KOPT-K1 (cell line): ENCODE measurements around the gene ZBP1.

ENCODE experiments used
- H3K27ac ChIP-seq: fragments of 200-600 bp; sonication (generic); 2 replicates; pipeline ENCODE4 v1.5.1; 2016; ENCODE audit warnings: antibody characterized with exemption, mild to moderate bottlenecking, low read depth, low read length; ENCODE audit not compliant: poor library complexity, severe bottlenecking
- H3K36me3 ChIP-seq: fragments of 200-600 bp; sonication (generic); 2 replicates; pipeline ENCODE4 v1.5.1; 2017; ENCODE audit warnings: antibody characterized with exemption, mild to moderate bottlenecking, low read length, moderate library complexity; ENCODE audit not compliant: insufficient read depth
- H3K9me3 ChIP-seq: fragments of 200-600 bp; sonication (generic); 2 replicates; pipeline ENCODE4 v1.5.1; 2017; ENCODE audit warnings: antibody characterized with exemption, low read length, mild to moderate bottlenecking; ENCODE audit not compliant: insufficient read depth, poor library complexity, severe bottlenecking

Gene ZBP1

DNA sequence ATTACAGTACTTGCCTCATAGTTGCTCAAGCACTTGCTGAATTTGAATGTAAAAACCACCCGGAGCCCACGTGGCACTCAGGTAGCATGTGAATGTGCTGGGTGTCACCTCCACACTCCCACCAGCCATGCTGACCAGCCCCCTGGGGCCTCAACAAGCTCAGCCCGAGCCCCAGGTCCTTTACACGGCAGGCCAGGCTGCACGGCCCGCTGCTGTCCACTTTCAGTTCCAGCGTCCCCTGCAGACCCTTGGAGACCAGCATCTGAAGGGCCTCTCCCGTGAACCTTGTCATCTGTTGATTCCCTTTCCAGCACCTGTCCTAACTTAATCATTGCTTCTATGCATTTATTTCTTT is 33.3 kb upstream of the ZBP1 start:
- Histone ChIP-seq H3K36me3 (peaks cover 85% of the 10 kb centered on the region), H3K27ac (no peak overlapping the region), H3K9me3 (no peaks in the 10 kb centered on the region)

DNA sequence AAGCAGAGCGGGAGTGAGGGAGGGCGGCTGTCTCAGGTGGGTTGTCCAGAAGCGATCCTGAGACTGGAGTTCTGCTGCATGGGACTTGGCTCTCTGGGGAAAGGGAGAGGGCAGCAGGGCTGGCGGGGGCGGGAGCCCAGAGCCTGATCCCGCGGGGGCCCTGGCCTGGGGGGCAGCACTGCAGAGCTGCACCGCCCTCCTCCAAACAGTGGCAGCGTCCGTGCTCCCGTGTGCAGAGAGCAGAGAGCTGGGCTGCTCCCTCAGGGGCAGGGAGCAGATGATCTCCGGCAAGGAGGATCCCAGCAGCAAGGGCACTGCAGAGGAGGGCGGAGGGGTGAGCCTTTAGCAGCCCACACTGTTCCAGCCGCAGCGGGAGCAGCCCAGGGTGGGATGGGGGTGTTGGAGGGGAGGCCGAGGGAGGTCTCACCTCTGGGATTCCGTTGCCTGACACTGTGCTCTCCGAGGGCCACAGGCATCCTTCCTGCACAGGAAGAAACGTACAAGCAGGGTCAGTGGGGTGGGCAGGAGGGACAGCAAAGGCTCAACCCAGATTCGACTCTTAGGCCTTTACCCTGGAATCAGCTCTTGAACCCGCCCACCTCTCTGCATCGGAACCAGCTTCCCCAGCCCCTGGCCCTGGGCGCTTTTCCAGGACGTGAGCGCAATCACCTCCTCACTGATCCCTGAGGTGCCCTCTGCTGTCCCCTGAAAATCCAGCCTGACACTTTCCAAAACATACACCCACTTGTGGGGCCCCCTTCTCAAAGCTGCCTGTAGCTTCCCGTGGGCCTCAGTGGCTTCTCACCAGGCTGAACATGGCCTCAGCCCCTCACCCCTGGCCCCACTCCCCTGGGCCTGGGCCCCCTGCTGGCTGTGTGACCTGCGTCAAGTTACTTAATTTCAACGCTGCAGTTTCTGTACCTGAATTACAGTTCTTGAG is 32.6 kb upstream of the ZBP1 start:
- H3K36me3 ChIP-seq, result peaks cover 81% of the 10 kb centered on the region
- H3K9me3 ChIP-seq, result no peaks in the 10 kb centered on the region
- no peak overlapping the region for H3K27ac ChIP-seq

- peaks cover 76% of the 10 kb centered on the region for H3K36me3 ChIP-seq
- H3K27ac ChIP-seq, result no peak overlapping the region
These were observed 31.8 kb upstream of the ZBP1 start for GRCh38 chr20:57651881-57652605.

DNA sequence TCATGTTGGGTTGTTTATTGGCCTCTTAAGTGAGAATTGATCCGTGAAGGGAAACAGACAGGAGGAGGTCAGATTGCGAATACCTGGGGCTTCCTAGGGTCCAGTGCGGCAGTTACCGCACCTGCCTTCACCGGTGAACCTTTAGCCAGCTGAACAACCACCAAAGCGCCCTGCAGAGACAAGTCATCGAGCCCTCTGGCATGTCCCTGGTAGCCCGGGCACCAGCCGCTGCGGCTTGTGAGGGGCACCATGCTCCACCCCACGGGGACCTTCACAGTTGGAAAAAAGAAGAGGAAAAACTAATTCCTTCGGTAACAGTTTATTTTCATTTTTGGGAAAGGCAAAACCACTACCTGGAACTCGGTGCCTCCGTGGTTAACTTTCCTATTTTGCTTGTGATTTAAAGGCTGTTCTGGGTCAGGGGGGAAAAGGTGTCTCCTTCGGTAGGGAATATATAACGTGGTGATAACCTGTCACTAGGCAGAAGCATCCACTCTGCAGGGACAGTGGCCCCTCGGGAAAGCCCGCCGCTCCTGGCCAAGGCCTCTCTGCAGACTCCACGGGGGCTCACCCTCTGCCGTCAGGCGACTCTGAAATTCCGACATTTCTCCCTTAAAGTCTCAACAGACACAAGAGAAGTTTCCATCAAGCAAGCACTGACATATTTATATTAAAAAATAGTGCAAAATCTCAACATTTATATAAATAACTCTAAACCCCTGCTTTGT is 30.7 kb upstream of the ZBP1 start:
- peaks cover 65% of the 10 kb centered on the region for H3K36me3 ChIP-seq
- no peaks in the 10 kb centered on the region for H3K9me3 ChIP-seq
- no peak overlapping the region for H3K27ac ChIP-seq

More at GRCh38 chr20:57651881-57652605, 31.8 kb upstream of the ZBP1 start:
- no peaks in the 10 kb centered on the region for H3K9me3 ChIP-seq

- Histone ChIP-seq H3K36me3 (peaks cover 58% of the 10 kb centered on the region), H3K9me3 (peaks cover 1% of the 10 kb centered on the region), H3K27ac (no peak overlapping the region)
These were observed 30.0 kb upstream of the ZBP1 start for GRCh38 chr20:57650266-57650665.

DNA sequence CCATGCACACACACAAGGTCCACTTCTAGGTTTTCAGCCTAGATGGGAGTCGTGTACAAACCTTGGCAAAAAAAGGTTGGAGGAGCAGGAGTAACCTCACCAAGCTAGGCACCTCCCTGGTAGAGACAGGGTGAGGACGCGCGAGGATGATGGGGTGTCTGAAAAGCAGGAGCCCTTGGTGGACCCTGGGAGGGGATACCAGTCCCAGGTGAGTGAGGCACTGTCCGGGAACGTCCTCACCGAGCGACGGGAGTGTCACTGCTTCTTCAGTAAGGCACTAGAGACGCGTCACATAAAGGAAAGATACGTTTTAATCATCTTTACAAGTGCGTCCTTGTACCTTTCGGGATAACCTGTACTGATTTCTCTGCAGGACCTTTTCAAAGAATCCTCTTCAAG is 29.4 kb upstream of the ZBP1 start:
- Histone ChIP-seq H3K36me3 (peaks cover 52% of the 10 kb centered on the region), H3K9me3 (peaks cover 8% of the 10 kb centered on the region), H3K27ac (no peak overlapping the region)

DNA sequence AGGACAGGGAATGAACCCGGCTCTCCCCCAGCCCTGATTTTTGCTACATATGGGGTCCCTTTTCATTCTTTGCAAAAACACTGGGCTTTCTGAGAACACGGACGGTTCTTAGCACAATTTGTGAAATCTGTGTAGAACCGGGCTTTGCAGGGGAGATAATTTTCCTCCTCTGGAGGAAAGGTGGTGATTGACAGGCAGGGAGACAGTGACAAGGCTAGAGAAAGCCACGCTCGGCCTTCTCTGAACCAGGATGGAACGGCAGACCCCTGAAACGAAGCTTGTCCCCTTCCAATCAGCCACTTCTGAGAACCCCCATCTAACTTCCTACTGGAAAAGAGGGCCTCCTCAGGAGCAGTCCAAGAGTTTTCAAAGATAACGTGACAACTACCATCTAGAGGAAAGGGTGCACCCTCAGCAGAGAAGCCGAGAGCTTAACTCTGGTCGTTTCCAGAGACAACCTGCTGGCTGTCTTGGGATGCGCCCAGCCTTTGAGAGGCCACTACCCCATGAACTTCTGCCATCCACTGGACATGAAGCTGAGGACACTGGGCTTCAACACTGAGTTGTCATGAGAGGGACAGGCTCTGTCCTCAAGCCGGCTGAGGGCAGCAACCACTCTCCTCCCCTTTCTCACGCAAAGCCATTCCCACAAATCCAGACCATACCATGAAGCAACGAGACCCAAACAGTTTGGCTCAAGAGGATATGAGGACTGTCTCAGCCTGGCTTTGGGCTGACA is 28.8 kb upstream of the ZBP1 start:
- H3K9me3 ChIP-seq, result peaks cover 9% of the 10 kb centered on the region
- no peak overlapping the region for H3K27ac ChIP-seq
- H3K36me3 ChIP-seq, result peaks cover 47% of the 10 kb centered on the region

DNA sequence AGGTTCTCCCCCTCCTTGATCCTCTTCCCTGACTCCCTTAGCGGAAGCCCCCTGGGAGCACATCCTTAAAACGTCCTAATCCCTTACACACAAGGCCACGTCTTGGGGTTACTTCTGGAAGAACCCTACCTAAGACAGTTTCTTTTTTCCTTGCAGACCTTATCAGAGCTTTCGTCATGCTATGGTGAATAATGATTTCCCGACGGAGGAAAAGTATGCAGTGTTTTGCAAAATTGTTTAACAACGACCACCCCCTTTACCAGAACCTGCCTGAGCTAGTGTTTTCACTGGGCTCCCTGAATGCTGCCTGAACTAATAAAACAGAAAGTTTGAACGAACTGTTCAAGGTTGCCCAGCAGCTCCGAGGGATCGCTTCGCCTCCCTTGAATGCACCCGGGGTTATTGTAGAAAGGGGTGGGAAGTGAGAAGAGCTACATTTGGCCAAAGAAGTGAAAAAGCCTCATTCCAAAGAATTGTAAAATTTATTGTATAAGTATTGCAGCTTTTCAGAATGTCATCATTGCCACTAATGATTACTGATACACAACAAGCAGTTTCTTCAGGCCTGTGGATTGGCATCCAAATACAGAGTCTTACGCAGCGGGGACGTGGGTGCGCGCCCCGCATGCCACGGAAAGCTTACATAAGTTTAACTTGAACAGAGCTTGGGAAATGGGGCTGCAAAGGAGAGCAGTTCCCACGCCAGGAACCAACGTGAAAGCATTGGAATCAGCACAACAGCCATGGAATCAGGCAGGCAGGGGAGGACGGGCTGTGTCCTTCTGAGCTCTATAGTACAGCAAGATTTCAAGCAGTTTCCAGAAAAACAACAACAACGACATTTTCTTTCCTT is 27.9 kb upstream of the ZBP1 start:
- Histone ChIP-seq H3K36me3 (peaks cover 38% of the 10 kb centered on the region), H3K27ac (no peak overlapping the region), H3K9me3 (peaks cover 17% of the 10 kb centered on the region)

GRCh38 chr20:57647006-57647932 is 27.0 kb upstream of the ZBP1 start:
- H3K27ac ChIP-seq, result no peak overlapping the region
- H3K9me3 ChIP-seq, result peaks cover 17% of the 10 kb centered on the region
- H3K36me3 ChIP-seq, result peaks cover 30% of the 10 kb centered on the region

DNA sequence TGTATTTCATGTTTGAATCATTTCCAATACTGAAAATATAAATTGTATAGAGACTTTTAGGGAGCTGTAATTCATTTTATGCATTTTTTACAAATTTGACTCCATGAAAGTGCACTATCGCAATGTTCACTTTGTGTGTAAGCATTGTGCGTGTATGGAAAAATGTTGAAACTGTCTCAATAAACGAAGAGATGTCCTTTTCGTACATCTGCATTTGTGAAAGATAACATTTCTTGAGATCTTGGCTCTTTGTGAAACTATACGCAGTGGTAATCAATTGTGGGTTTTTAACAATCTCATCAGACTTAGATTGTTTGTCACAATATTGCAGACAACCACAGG is 18.6 kb upstream of the ZBP1 start:
- H3K27ac ChIP-seq, result no peak overlapping the region
- H3K36me3 ChIP-seq, result no peaks in the 10 kb centered on the region
- H3K9me3 ChIP-seq, result peaks cover 21% of the 10 kb centered on the region

DNA sequence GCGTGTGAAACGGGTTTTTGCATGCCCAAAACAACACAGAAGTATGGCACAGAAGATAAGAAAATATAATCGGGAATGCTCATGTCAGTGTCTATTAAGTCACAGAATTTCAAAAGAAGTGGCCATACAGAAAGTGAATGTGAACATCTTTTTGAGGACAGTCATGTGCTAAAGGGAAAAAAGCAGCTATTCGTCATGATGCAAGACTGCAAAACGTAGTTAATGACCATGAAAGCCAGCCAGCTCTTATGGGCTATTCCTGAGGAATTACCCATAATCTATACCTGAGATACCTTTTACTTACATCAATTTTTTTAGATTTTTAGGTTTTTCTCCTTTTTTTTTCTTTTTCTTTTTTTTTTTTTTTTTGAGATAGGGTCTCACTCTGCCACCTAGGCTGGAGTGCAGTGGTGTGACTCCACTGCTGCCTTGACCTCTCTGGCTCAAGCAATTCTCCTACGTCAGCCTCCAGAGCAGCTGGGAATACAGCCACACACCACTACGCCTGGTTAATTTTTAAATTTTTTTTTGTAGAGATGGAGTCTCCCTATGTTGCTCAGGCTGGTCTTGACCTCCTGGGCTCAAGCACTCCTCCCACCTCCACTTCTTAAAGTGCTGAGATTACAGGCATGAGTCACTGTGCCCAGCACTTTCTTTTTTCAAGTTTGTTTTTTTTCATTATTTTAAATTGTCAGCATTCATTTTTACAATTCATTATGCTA is 18.1 kb upstream of the ZBP1 start:
- no peak overlapping the region for H3K27ac ChIP-seq

GRCh38 chr20:57633945-57634491 is 13.8 kb upstream of the ZBP1 start:
- Histone ChIP-seq H3K36me3 (no peaks in the 10 kb centered on the region), H3K27ac (no peak overlapping the region), H3K9me3 (peaks cover 19% of the 10 kb centered on the region)

More for the DNA sequence above, 18.1 kb upstream of the ZBP1 start:
- Histone ChIP-seq H3K9me3 (peaks cover 15% of the 10 kb centered on the region), H3K36me3 (no peaks in the 10 kb centered on the region)
